ENCODE measurements around the gene GRIP1.
A peak's percentile ranks its signal among the peaks of the same experiment; 100 is the strongest.

GRIP1 gene

DNA sequence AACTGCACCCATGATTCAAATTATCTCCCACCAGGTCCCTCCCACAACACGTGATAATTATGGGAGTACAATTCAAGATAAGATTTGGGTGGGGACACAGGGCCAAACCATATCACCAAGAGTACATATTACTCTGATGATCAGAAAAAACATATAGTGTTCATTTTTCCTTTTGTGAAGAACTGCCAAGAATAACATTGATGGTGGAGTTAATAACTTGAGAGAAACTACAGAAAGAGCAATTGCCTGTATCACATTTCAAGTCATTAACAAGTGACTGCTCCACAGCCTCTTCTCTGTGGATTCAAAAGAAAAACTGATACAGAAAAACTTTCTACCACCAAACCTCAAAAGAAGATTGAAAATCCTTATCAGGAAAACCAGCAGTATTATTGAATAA, 34.7 kb downstream of the GRIP1 start:
- no peak for DNase-seq

DNA sequence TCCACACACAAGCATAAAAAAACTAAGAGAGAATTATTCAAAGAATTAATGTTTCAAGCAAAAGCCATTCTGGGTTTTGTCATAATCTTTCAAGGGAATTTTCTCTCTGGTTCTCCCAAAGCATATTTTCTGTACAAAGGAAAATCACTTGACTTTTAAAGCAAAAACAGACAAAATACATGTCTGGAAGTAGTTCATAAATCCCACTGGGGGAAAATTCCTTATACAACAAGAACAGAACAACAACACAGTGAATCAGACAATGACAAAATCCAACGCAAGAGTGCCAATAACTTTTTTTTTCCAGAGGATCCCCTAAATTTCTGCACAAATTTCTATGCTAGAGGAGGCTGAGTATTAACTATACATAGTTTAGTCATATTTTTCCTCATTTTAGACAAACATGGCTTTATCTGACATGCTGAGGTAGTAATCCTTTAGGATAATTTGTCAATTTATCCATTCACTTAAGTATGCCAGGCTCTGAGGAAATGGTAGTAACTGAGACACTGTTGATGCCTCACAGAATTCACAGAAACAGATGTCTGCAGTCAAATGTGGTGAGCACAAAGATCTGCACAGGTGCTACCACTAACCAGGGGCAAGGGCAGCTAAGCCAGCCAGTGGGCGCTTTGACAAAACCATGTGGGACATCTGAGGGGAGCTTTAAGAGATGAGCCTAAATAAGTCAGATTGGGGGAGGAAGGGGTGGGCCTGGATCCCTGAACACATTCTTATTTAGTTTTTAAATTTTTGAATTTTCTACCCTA, 38.0 kb downstream of the GRIP1 start:
- DNase-seq: no peak

DNA sequence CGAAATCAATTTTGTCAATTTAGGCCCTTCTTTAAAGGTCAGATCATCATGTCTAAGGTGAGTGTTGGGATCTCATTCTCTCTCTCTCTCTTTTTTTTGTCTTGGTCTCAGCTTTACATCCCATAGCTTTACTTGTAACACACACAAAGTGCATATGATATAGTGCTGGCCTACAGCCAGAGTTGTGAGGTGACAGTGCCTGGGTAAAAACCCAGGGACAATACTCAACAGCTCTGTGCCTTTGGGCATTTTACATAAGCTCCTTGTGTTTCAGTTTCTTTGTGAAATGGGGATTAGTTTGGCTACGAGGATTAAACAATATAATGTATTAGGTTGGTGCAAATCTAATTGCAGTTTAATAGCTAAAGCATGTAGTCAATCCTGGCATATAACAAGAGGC, 40.2 kb downstream of the GRIP1 start:
- no peak for DNase-seq

GRCh38 chr12:66637699-66638301, 41.1 kb downstream of the GRIP1 start:
- DNase-seq: no peak

- DNase-seq: no peak
These were observed 42.1 kb downstream of the GRIP1 start for GRCh38 chr12:66636771-66637170.

DNA sequence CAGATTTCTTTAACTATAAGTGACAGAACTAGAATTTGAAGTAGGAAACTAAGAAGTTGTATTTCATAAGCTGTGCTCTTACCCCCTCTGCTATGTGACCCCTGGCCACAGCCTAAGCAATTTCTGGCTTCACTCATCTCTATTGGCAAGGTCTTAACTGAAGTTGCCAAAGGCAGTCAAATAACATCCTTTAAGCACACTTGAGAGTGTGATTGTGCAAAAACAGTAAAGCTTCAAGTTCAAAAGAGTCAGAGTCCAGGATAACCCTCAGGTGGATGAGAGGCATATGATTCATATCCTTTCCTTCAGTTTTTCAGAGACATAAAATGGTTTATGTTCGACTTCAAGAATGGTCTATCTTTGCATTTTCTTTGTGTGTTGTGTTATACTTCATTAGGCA, 45.2 kb downstream of the GRIP1 start:
- no peak for DNase-seq

- DNase-seq: no peak
These were observed 49.6 kb downstream of the GRIP1 start for GRCh38 chr12:66629138-66629870.

DNA sequence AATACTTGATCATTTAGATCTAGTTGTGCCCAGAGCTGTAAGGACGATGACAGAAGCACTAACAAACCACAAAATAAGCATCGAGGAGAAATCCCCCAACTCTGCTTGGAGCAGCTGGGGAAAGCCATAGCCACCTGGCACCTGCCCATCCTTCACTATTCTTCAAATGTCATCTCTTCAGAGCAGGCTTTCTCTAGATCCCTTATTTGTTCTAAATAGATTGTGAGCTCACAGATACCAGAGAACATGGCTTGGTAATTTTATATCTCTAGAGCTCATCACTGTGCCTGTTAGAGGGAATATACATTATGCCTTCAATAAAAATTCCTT, 50.9 kb downstream of the GRIP1 start:
- no peak for DNase-seq

GRCh38 chr12:66627270-66627987, 51.4 kb downstream of the GRIP1 start:
- peak; percentile 47 for DNase-seq

DNA sequence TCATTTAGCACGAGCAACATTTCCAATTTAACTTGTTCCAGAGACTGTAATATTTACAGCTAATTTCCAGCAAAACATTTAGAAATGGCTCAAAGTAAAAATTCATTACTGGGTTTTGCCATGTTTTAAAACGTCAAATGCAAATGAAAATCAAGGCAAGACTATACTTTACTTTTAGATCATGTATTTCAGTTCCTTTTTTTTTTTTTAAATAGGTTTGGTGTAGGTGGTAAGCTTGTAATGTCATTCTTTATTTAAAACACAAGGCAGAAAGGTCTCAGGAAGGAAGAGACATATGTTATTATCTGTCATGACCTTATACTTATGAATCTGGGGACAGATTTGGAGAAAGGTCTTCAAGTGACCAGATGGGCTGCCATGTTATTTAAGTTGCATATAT, 54.1 kb downstream of the GRIP1 start:
- DNase-seq: no peak

GRCh38 chr12:66623455-66623854, 55.4 kb downstream of the GRIP1 start:
- no peak for DNase-seq

GRCh38 chr12:66620688-66621087, 58.2 kb downstream of the GRIP1 start:
- no peak for DNase-seq

GRCh38 chr12:66620026-66620425, 58.9 kb downstream of the GRIP1 start:
- no peak for DNase-seq

DNA sequence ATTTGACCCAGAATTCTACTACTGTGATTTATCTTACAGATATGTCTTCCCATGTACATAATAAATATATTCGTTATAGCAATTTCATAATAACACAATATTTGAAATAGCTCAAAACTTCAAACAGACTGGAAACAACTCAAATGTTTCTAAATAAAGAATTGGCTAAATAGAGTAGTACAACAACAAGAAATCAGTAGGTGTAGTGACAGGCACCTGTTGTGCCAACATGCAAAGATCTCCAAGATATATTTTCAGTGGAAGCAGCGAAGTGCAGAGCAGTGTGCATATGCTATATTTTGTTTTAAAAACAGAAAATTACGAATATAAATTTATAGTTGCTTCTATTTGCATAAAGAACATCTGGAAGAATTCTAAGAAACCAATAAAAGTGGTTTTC, 60.9 kb downstream of the GRIP1 start:
- no peak for DNase-seq

DNA sequence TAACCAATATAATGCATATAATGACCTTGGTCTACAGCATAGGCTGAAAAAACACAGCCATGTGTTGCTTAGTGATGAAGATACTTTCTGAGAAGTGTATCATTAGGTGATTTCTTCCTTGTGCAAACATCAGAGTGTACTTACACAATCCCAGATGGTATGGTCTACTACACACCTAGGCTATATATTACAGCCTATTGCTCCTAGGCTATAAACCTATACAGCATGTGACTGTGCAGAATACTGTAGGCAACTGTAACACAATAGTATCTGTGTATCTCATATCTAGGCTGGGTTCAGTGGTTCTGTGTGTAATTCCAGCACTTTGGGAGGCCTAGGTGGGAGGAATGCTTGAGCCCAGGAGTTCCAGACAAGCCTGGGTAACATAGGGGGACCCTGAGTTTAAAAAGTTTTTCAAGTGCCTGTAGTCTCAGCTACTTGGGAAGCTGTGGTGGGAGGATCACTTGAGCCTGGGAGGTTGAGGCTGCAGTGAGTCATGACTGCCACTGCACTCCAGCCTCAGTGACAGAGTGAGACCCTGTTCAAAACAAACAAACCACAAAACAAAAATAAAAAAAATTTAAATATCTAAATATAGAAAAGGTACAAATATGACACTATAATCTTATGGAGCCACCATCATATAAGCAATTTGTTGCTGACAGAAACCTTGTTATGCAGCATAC, 66.6 kb downstream of the GRIP1 start:
- DNase-seq: no peak

DNA sequence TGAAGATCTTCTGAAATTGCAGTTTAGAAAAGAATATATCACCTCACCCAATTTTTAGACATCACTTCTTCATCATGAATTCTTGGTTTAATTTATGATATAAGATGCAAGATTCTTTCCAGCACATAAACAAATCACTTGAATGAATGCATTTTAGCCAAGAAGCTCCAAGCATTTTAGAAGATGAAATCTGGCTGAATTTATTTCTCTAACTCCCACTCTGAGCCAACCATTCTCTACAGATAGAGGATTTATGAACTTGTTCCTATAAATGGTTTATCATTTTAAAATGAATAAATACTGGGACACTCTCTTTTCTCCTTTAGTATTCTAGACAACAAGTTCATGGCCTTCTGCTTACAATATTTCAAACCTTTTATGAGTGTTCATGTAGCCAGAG, 71.7 kb downstream of the GRIP1 start:
- DNase-seq: no peak

- DNase-seq: no peak
These were observed 73.6 kb downstream of the GRIP1 start for GRCh38 chr12:66605293-66605692.

DNA sequence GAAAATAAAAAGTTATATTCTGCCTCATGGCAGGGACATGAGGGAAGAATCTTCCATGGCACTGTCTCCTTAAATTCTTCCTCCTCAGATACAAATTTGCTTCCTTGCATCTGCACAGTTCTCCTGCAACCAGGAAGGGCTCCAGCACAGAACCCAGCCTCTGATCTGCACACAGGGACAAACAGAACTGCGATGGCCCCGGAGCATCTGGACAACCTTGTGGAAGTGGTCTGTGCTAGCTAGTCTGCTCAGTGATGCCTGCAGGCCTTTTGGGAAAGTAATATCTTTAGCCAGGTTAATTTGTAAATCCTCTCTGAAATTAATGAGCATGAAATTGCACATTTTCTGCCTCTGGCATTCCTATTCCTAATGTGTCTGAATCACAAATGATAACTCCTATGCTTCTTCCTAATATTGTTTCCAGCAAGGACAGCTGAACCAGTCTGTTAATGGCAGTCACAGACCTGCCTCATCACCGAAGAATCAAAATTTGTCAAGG, 74.8 kb downstream of the GRIP1 start:
- DNase-seq: no peak

DNA sequence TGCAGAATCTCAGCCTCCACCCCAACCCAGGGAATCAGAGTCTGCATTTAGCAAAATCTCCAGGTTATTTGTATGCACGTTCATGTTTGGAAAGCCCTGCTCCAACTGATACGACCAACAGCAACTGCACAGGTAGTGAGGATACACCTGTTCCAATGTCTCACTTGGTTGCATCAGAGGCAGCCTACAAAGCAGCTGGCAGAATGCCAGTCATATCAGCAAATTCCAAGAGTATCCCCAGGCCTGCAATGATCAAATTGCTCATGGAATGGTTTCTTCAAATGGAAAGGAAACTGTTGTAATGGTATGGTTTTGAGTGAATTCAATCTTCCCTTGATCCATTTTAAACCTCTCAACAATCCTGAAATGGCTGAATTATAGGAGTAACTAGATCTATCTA, 75.4 kb downstream of the GRIP1 start:
- DNase-seq: no peak

DNA sequence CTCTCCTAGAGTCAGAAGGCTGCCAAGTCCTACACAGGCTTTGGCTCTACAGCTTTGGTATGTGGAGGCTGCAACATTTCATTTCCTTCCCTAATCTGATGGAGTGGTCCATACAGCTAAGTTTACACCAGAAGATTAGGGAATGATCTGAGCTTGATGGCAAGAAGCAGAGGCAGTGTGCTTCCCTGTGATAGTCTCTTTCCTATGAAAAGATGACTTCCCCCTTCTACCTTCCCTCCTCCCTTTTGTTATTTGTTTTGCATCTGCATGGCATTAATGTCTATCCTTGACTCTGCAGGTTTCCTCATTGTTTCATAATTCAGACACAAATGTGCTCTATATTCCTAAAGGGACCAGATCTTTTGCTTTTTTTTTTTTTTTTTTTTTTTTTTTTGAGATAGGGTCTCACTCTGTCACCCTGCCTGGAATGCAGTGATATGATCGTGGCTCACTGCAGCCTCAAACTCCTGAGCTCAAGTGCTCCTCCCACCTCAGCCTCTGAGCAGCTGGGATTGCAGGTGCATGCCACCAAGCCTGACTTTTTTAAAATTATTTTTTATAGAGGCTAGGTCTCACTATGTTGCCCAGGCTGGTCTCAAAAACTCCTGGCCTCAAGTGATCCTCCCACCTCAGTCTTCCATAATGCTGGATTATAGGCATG, 76.3 kb downstream of the GRIP1 start:
- DNase-seq: no peak

DNA sequence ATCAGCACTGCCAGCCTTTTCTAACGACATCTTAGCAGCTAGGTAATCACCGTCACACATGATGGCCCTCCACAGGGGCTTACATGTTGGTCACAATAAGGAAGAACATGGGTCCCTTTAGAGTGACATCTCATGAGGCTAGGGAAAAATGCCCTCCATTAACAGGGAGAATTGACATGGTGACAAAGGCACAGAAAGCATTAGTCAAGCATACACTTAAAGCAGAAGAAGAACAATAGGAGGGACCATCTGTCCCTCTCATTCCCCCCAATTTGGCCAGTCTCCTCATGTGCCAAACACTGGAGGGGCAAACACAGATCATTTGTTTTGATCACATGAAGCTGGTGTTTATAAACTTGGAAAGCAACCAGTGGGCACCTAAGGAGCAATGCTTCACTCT, 78.0 kb downstream of the GRIP1 start:
- DNase-seq: peak; percentile 47

DNA sequence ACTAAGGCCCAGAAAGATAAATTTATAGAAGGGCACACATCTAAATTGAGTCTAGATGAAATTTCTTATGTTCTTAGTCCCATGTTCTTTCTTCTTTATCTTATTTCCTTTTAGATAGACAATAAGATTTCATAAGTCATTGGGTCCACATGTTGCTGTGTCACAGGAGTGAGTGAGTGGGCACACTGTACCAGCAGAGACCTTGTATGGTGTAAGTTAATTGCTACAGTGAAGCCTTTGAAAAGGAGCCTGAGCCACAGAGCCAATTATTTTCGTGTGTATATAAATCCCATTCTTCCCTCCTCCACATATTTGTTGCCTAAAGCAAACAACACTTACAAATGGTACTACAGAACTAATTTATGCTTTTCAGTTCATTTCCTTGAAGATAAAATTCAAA, 79.1 kb downstream of the GRIP1 start:
- no peak for DNase-seq
